A673 (cell line): ENCODE data around the gene CIDEC. TPM values are rescaled to one million over a fixed set of nuclear protein-coding genes. Genes with fewer than 3 reads are reported as not detected.
A peak's percentile ranks its signal among the peaks of the same experiment; 100 is the strongest.

Experiments
- BruUV-seq: library from RNA; stranded (reverse); fragments of 400-500 nt; replicated peaks from 2 replicates; lab custom pipeline; 2021; lab: Mats Ljungman, UMichigan
- CTCF ChIA-PET: fragments of 300-600 bp; sonication (Branson Sonifier 250); formaldehyde crosslinking; loops from one replicate; lab custom pipeline; 2022; ENCODE audit warnings: antibody characterized with exemption; lab: Charles Lee
- POLR2A ChIA-PET: fragments of 300-600 bp; sonication (Branson Sonifier 250); formaldehyde crosslinking; loops from one replicate; lab custom pipeline; 2022; ENCODE audit warnings: antibody characterized with exemption; ENCODE audit not compliant: low non-redundant PET; lab: Charles Lee
- DNase-seq: peaks from one replicate; pipeline ENCODE4 v3.0.0-alpha.2; 2015; ENCODE audit warnings: low spot score
- H3K27ac ChIP-seq: fragments of 200-600 bp; sonication (generic); 2 replicates; pipeline ENCODE4 v1.5.1; 2016; ENCODE audit warnings: mixed run types, low read depth, mild to moderate bottlenecking, mixed read lengths, antibody characterized with exemption, low read length; ENCODE audit not compliant: poor library complexity, severe bottlenecking
- H3K27me3 ChIP-seq: fragments of 200-600 bp; sonication (generic); replicated peaks from 2 replicates; pipeline ENCODE4 v1.6.1; 2017; ENCODE audit warnings: mixed run types, low read depth, mild to moderate bottlenecking, mixed read lengths, antibody characterized with exemption, low read length; ENCODE audit not compliant: insufficient read depth, poor library complexity
- H3K36me3 ChIP-seq: fragments of 200-600 bp; sonication (generic); 2 replicates; pipeline ENCODE4 v1.6.1; 2016; ENCODE audit warnings: mixed run types, mild to moderate bottlenecking, mixed read lengths, antibody characterized with exemption, low read length; ENCODE audit not compliant: insufficient read depth, poor library complexity, severe bottlenecking
- H3K4me1 ChIP-seq: fragments of 200-600 bp; sonication (generic); 2 replicates; pipeline ENCODE4 v1.6.1; 2017; ENCODE audit warnings: mixed run types, mild to moderate bottlenecking, mixed read lengths, antibody characterized with exemption, low read length; ENCODE audit not compliant: insufficient read depth, poor library complexity, severe bottlenecking
- H3K4me3 ChIP-seq: fragments of 200-600 bp; sonication (generic); 2 replicates; pipeline ENCODE4 v1.5.1; 2016; ENCODE audit warnings: low read depth, mixed run types, mild to moderate bottlenecking, mixed read lengths, low read length; ENCODE audit not compliant: poor library complexity, severe bottlenecking
- H3K9me3 ChIP-seq: fragments of 200-600 bp; sonication (generic); 2 replicates; pipeline ENCODE4 v1.6.1; 2016; ENCODE audit warnings: mixed run types, low read depth, mild to moderate bottlenecking, mixed read lengths, antibody characterized with exemption, low read length; ENCODE audit not compliant: poor library complexity, severe bottlenecking
- CTCF ChIP-seq: fragments of 300-800, 200-600 bp; sonication (generic); conservative IDR thresholded peaks from 2 replicates; pipeline ENCODE4 v1.5.1; 2017; ENCODE audit warnings: low read depth, mild to moderate bottlenecking, antibody characterized with exemption, low read length, moderate library complexity, mixed read lengths
- EZH2 ChIP-seq: fragments of 200-600 bp; sonication (generic); IDR thresholded peaks from 2 replicates; pipeline ENCODE4 v1.6.1; 2017; ENCODE audit warnings: borderline replicate concordance, low read depth, mild to moderate bottlenecking, mixed read lengths, antibody characterized with exemption, low read length; ENCODE audit not compliant: poor library complexity, severe bottlenecking
- intact Hi-C: fragments of 100-400 bp; cut with micrococcal nuclease; formaldehyde crosslinking; loops from one replicate; pipeline ENCODE4 v1.10.0; 2022; ENCODE audit not compliant: unreplicated experiment
- total RNA-seq: library from RNA; stranded (reverse); gene quantifications from 2 replicates; pipeline ENCODE4 v1.2.3, GENCODE V29; 2021

The CIDEC gene
- total RNA-seq, 1 experiment from 2014 or later, result not detected

- Histone ChIP-seq H3K4me1 (peaks cover 29% of the 10 kb centered on the region), H3K27me3 (no peaks in the 10 kb centered on the region), H3K9me3 (no peaks in the 10 kb centered on the region), H3K4me3 (no peak overlapping the region), H3K27ac (no peak overlapping the region), H3K36me3 (no peaks in the 10 kb centered on the region)
- intact Hi-C loops, result no loop called here
- TF ChIP-seq CTCF (no peak), EZH2 (no peak)
- ChIA-PET CTCF (no interaction called here), POLR2A (no interaction called here)
- DNase-seq, result no peak
- BruUV-seq, result no TSS peak
These were observed 37.8 kb upstream of the CIDEC start for GRCh38 chr3:9917820-9918219.

GRCh38 chr3:9916734-9917680 lies 37.0 kb upstream of the CIDEC start, which contains the start of gene IL17RC:
Gene IL17RC (plus strand): TSS chr3:9917098. CDS start chr3:9917316, 218 bp downstream.
- Histone ChIP-seq H3K4me1 (peaks cover 29% of the 10 kb centered on the region), H3K27ac (peak within 1 kb of the TSS; percentile 75), H3K9me3 (no peaks in the 10 kb centered on the region), H3K36me3 (no peaks in the 10 kb centered on the region), H3K27me3 (no peaks in the 10 kb centered on the region), H3K4me3 (peak within 1 kb of the TSS; percentile 64)
- intact Hi-C loops, result no loop called here
- ChIA-PET CTCF (no interaction called here), POLR2A (no interaction called here)
- DNase-seq, result peak; percentile 86
- TF ChIP-seq EZH2 (no peak), CTCF (no peak)
- no TSS peak for BruUV-seq

- BruUV-seq, result no TSS peak
- Histone ChIP-seq H3K27ac (no peak overlapping the region), H3K4me1 (peaks cover 29% of the 10 kb centered on the region), H3K27me3 (no peaks in the 10 kb centered on the region), H3K9me3 (no peaks in the 10 kb centered on the region), H3K4me3 (peak overlapping the region; percentile 46), H3K36me3 (no peaks in the 10 kb centered on the region)
- intact Hi-C loops, result no loop called here
- no peak for TF ChIP-seq EZH2
- TF ChIP-seq CTCF, result no peak
- no peak for DNase-seq
- CTCF ChIA-PET, result no interaction called here
- POLR2A ChIA-PET, result no interaction called here
These were observed 36.3 kb upstream of the CIDEC start for GRCh38 chr3:9916346-9916733.
